H1 (cell line): Measurements from ENCODE around the gene GBX1. TPM values are rescaled to one million over a fixed set of nuclear protein-coding genes. Genes with fewer than 3 reads are reported as not detected.

Source experiments
- CEBPB ChIP-seq: IDR thresholded peaks from 2 replicates; pipeline ENCODE4 v1.6.1; 2012; ENCODE audit warnings: low read depth, low read length
- CTCF ChIP-seq, 3 experiments: IDR thresholded peaks; 1 replicate in 2 of 3; 2 replicates in 1 of 3; pipeline versions ENCODE4 v1.5.1 to v1.6.1; 2011; ENCODE audit warnings: low read length in 3 of 3, mild to moderate bottlenecking in 3 of 3, inconsistent platforms in 2 of 3, low read depth in 1 of 3, moderate library complexity in 1 of 3; ENCODE audit not compliant: insufficient read depth in 1 of 3; ENCODE audit errors: control extremely low read depth in 1 of 3
- EZH2 ChIP-seq: fragments of 200-600 bp; sonication (generic); IDR thresholded peaks from 2 replicates; pipeline ENCODE4 v1.7.1; 2012; ENCODE audit warnings: low read depth, mild to moderate bottlenecking, moderate library complexity, low read length, inconsistent platforms; ENCODE audit not compliant: severe bottlenecking
- GABPA ChIP-seq: IDR thresholded peaks from 2 replicates; pipeline ENCODE4 v1.6.1; 2011; ENCODE audit warnings: mild to moderate bottlenecking, low read length, moderate library complexity, borderline replicate concordance; ENCODE audit not compliant: insufficient read depth
- RAD21 ChIP-seq, 2 experiments: IDR thresholded peaks in 1 of 2; conservative IDR thresholded peaks in 1 of 2; 2 replicates each; pipeline ENCODE4 v1.6.1; 2011; ENCODE audit warnings: low read depth in 2 of 2, low read length in 2 of 2, improper control_type of control experiment in 1 of 2, inconsistent platforms in 1 of 2, mild to moderate bottlenecking in 1 of 2, moderate library complexity in 1 of 2
- SIX5 ChIP-seq: IDR thresholded peaks from 2 replicates; pipeline ENCODE4 v1.6.1; 2011; ENCODE audit warnings: mild to moderate bottlenecking, low read depth, low read length
- polyA plus RNA-seq, 7 experiments: library from polyadenylated mRNA; depleted of rRNA in 3 of 7; stranded (reverse) in 5 of 7; unstranded in 2 of 7; fragments of >200 nt in 5 of 7; fragments of 200-250 nt in 2 of 7; gene quantifications; 1 replicate in 5 of 7; 2 replicates in 1 of 7; 4 replicates in 1 of 7; pipeline versions ENCODE4 v1.2.1 to v1.2.3, GENCODE V29; 2011 to 2013; ENCODE audit warnings: missing spikeins in 2 of 7, mixed read lengths in 2 of 7
- total RNA-seq: library from RNA; stranded (reverse); fragmentation: NEBNext Ultra II Directional; extraction: Animal tissue kit (Norgen Biotek cat#: 25700); gene quantifications from 2 replicates; pipeline ENCODE4 v1.2.1, GENCODE V29; 2021
- TF ChIP-seq, protein P1 (sequence below): fragments of 300-600 bp; sonication (generic); IDR thresholded peaks from 2 replicates; pipeline ENCODE4 v1.7.1; 2012; ENCODE audit warnings: low read length, moderate library complexity, mild to moderate bottlenecking, inconsistent platforms; ENCODE audit not compliant: insufficient replicate concordance

GBX1 gene
- total and polyA plus RNA-seq, 2 of the 8 experiments (the other 6 are each of a cell fraction or from before 2014, with no cell fraction given), result not detected

DNA sequence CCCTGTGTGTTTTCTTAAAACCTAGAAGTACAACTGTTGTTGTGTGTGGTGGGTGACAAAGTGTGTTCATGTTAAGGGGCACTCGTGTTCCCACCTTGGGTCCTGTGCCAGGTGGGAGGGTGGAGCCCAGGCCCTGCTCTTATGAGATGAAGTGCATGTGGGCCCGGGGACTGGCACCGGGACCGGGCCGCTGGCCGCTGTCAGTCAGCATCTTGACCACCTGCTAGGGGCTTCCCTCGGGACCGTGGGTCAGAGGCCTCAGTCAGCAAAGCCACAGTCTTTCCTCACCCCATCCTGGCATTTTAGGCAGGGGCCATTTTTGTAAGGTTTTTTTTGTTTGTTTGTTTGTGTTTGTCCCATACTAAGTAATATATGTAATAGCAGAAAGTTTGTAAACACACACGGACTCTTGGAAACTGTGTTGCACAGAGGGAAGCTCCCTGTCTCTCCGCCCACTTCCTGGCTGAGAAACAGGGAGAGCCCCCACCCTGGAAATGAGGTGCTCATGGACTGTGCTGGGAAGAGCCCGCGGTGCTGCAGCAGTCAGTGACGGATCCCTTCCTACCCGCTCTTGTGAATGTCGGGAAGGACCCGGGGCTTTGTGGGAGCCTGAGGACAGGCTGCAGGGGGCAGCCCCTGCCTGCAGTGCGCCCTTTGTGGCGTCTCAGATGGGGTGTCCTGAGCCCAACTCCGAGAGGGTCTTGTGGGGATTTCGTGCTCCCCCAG lies 67.8 kb downstream of the GBX1 start (continued):
- TF ChIP-seq, protein P1, sequence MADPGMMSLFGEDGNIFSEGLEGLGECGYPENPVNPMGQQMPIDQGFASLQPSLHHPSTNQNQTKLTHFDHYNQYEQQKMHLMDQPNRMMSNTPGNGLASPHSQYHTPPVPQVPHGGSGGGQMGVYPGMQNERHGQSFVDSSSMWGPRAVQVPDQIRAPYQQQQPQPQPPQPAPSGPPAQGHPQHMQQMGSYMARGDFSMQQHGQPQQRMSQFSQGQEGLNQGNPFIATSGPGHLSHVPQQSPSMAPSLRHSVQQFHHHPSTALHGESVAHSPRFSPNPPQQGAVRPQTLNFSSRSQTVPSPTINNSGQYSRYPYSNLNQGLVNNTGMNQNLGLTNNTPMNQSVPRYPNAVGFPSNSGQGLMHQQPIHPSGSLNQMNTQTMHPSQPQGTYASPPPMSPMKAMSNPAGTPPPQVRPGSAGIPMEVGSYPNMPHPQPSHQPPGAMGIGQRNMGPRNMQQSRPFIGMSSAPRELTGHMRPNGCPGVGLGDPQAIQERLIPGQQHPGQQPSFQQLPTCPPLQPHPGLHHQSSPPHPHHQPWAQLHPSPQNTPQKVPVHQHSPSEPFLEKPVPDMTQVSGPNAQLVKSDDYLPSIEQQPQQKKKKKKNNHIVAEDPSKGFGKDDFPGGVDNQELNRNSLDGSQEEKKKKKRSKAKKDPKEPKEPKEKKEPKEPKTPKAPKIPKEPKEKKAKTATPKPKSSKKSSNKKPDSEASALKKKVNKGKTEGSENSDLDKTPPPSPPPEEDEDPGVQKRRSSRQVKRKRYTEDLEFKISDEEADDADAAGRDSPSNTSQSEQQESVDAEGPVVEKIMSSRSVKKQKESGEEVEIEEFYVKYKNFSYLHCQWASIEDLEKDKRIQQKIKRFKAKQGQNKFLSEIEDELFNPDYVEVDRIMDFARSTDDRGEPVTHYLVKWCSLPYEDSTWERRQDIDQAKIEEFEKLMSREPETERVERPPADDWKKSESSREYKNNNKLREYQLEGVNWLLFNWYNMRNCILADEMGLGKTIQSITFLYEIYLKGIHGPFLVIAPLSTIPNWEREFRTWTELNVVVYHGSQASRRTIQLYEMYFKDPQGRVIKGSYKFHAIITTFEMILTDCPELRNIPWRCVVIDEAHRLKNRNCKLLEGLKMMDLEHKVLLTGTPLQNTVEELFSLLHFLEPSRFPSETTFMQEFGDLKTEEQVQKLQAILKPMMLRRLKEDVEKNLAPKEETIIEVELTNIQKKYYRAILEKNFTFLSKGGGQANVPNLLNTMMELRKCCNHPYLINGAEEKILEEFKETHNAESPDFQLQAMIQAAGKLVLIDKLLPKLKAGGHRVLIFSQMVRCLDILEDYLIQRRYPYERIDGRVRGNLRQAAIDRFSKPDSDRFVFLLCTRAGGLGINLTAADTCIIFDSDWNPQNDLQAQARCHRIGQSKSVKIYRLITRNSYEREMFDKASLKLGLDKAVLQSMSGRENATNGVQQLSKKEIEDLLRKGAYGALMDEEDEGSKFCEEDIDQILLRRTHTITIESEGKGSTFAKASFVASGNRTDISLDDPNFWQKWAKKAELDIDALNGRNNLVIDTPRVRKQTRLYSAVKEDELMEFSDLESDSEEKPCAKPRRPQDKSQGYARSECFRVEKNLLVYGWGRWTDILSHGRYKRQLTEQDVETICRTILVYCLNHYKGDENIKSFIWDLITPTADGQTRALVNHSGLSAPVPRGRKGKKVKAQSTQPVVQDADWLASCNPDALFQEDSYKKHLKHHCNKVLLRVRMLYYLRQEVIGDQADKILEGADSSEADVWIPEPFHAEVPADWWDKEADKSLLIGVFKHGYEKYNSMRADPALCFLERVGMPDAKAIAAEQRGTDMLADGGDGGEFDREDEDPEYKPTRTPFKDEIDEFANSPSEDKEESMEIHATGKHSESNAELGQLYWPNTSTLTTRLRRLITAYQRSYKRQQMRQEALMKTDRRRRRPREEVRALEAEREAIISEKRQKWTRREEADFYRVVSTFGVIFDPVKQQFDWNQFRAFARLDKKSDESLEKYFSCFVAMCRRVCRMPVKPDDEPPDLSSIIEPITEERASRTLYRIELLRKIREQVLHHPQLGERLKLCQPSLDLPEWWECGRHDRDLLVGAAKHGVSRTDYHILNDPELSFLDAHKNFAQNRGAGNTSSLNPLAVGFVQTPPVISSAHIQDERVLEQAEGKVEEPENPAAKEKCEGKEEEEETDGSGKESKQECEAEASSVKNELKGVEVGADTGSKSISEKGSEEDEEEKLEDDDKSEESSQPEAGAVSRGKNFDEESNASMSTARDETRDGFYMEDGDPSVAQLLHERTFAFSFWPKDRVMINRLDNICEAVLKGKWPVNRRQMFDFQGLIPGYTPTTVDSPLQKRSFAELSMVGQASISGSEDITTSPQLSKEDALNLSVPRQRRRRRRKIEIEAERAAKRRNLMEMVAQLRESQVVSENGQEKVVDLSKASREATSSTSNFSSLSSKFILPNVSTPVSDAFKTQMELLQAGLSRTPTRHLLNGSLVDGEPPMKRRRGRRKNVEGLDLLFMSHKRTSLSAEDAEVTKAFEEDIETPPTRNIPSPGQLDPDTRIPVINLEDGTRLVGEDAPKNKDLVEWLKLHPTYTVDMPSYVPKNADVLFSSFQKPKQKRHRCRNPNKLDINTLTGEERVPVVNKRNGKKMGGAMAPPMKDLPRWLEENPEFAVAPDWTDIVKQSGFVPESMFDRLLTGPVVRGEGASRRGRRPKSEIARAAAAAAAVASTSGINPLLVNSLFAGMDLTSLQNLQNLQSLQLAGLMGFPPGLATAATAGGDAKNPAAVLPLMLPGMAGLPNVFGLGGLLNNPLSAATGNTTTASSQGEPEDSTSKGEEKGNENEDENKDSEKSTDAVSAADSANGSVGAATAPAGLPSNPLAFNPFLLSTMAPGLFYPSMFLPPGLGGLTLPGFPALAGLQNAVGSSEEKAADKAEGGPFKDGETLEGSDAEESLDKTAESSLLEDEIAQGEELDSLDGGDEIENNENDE, result no peak
- TF ChIP-seq SIX5 (no peak), RAD21 (IDR thresholded peaks at IDR 0.05 in 1 of 2, conservative IDR thresholded peaks at IDR 0.05 in 1 of 2; ENCODE audit: low read depth in 2 of 2, low read length in 2 of 2) (no peak), CTCF (IDR thresholded peaks at IDR 0.05; ENCODE audit: control extremely low read depth in 1 of 3, insufficient read depth in 1 of 3, low read depth in 1 of 3, low read length in 3 of 3) (no peak), CEBPB (no peak), EZH2 (no peak), GABPA (no peak)
